ENCODE measurements around the gene MPND. TPM values are rescaled to one million over a fixed set of nuclear protein-coding genes. Genes with fewer than 3 reads are reported as not detected.

Gene MPND, protein sequence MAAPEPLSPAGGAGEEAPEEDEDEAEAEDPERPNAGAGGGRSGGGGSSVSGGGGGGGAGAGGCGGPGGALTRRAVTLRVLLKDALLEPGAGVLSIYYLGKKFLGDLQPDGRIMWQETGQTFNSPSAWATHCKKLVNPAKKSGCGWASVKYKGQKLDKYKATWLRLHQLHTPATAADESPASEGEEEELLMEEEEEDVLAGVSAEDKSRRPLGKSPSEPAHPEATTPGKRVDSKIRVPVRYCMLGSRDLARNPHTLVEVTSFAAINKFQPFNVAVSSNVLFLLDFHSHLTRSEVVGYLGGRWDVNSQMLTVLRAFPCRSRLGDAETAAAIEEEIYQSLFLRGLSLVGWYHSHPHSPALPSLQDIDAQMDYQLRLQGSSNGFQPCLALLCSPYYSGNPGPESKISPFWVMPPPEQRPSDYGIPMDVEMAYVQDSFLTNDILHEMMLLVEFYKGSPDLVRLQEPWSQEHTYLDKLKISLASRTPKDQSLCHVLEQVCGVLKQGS
- total RNA-seq (10 to 100 TPM; 18.9 to 22.1 TPM), polyA plus RNA-seq (1 to 10 TPM; 4.6 to 5.3 (median 4.7) TPM), total RNA-seq (5.9 to 17.4 (median 12.1) reads per million in 6 experiments)

DNA sequence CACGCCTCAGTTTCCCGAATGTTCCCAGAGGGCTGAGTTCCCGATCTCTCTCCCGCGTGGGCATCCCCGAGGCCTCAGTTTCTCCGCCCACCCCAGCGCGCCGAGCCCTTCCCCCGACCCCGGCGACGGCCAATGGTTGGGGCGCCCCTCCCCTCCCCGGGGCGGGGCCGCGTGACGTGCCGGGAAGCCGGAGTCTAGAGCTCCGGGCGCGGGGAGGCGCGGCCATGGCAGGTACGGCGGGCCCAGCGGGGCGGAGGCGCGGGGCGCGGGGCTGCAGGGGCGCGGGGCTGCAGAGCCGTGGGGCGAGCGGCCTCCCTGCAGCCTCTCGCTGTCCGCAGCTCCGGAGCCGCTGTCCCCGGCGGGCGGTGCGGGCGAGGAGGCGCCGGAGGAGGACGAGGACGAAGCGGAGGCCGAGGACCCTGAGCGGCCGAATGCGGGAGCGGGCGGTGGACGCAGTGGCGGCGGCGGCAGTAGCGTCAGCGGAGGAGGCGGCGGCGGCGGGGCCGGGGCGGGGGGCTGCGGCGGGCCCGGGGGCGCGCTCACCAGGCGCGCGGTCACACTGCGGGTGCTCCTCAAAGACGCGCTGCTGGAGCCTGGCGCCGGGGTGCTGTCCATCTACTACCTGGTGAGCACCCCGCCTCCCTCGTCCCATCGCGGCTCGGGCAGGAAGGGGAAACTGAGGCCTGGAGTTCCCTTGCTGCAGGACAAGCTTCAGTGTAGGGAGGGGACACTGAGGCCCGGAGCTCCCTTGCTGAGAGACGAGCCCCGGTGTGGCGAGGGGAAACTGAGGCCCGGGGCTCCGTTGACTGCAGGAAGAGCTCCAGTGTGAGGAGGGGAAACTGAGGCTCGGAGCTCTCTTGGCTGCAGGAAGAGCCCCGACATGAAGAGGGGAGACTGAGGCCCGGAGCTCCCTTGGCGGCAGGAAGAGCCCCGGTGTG lies at the start of gene MPND:
TSS of gene MPND (plus strand) at position 193 of the 938 bp plus-strand sequence. CDS start at position 225, 32 bp downstream.
- Mint-ChIP-seq H3K4me3 (peak within 1 kb of the TSS; percentile 84 to 95 (median 92)), H3K4me1 (peaks cover 13 to 36% (median 30%) of the 10 kb centered on the region in 4 donors), H3K36me3 (peaks cover 0 to 20% (median 3%) of the 10 kb centered on the region in 3 donors), H3K27ac (peak within 1 kb of the TSS; percentile 60 to 97 (median 93)), H3K27me3 (peaks cover 0 to 2% (median 0%) of the 10 kb centered on the region in 5 donors), H3K9me3 (no peaks in the 10 kb centered on the region)
- peak in 9 of 10 donors; percentile 85 to 96 (median 93) for DNase-seq
- POLR2A ChIA-PET = interaction anchor here (0.5 to 4.3 kb wide), 29 partner anchors 9 to 1068 kb away, joined by 3 to 34 read pairs (median 5); partner anchors contain the start of genes CHAF1A, EEF2, FSD1 and HDGFL2
- peak; percentile 72 to 74 for ATAC-seq

DNA sequence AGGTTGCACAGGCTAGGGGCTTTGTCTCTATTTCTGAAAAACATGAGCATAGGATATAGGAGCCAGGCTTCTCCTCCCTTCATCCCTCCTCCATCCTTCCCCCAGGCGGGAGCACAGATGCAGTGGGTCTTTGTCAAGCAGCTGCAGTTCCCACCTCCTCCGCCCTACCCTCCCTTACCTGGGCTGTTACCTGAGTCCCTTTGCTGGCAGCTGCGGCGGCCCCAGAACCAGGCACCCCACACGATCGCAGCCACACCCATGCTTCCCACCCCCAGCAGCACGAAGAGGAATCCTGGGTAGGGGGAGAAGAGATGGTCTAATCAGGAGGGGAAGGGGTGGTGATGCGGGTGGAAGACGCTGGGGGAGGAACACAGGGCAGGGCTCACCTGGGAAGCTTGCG lies 49.0 kb upstream of the MPND start:
- H3K27ac Mint-ChIP-seq = peak overlapping the region in 2 of 10 donors; percentile 12 to 33
- POLR2A ChIA-PET = no interaction called here
- H3K4me1 Mint-ChIP-seq = peaks cover 6 to 18% (median 9%) of the 10 kb centered on the region in 4 donors
- no peak overlapping the region for H3K4me3 Mint-ChIP-seq
- ATAC-seq (no peak), DNase-seq (no peak)
- H3K27me3 Mint-ChIP-seq = no peaks in the 10 kb centered on the region
- no peaks in the 10 kb centered on the region for H3K9me3 Mint-ChIP-seq
- peaks cover 0 to 48% (median 2%) of the 10 kb centered on the region in 3 donors for H3K36me3 Mint-ChIP-seq

DNA sequence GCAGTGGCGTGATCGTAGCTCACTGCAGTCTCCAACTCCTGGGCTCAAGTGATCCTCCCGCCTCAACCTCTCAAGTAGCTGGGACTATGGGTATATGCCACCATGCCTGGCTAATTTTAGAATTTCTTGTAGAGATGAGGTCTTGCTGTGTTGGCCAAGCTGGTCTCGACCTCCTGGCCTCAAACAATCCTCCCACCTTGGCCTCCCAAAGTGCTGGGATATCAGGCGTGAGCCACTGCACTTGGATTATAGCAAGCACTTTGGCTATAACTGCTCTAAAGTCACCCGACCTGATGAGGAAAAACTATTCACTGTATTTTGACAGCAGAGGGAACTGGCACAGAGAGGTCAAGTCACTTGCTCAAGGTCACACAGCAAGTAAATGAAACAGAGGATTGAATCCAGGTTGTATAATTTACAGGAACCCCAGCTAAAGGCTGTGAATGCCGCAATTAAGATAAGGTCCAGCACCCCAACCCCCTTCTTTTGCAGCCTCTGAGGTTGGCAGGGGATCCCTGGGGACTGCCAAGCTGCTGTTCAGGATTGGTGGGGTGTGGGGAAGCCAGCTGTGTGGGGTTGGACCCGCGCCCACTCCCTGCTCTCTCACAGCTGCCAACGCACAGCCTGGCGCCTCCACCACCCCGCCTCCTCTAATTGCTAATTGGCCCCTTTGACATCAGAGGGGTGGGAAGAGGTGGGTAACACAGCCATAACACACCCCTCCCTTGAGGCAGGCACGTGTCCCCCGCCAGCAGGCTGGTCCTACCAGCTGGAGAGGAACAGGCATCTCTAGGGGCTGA lies 47.2 kb upstream of the MPND start:
- ATAC-seq (peak in 1 of 2 donors; percentile 40), DNase-seq (no peak)
- H3K4me1 Mint-ChIP-seq = peaks cover 11 to 34% (median 18%) of the 10 kb centered on the region in 4 donors
- no peaks in the 10 kb centered on the region for H3K9me3 Mint-ChIP-seq
- H3K36me3 Mint-ChIP-seq = peaks cover 0 to 48% (median 0%) of the 10 kb centered on the region in 3 donors
- no peaks in the 10 kb centered on the region for H3K27me3 Mint-ChIP-seq
- POLR2A ChIA-PET = no interaction called here
- H3K4me3 Mint-ChIP-seq = no peak overlapping the region
- H3K27ac Mint-ChIP-seq = peak overlapping the region in 8 of 10 donors; percentile 7 to 86 (median 44)

DNA sequence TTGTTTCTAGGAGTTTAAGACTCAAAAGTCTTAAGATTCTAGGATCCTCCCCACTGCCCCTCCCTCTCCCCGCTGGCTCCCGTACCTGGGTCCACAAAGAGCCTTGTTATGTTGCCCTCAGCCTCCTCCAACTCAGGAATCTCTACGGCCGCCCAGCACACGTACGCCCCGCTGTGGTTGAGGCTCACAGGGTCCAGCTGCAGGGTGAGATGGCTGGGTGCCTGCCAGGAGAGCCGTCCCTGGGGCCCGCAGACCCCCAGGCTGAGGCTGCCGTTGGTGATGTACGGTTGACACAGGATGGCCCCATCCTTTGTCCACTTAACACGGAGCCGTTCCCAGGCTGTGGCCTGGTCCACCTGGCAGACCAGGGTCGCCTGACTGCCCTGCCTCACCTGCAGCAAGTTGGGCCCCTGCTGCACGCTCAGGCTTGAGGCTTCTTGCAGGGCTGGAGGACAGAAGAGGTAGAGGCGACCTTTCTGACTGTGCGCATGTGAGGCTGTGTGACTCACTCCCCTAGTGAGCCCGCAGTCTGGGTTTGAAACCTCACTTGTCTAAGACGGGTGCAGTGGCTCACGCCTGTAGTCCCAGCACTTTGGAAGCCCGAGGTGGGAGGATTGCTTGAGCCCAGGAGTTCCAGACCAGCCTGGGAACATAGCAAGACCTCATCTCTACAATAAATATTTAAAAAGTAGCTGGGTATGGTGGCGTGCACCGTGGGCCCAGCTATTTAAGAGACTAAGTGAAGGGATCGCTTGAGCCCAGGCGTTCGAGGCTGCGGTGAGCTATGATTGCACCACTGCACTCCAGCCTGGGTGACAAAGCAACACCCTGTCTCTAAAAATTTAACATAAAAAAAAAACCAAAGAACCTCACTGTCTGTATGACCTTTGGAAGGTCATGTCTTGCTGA lies 45.2 kb upstream of the MPND start:
- DNase-seq (no peak), ATAC-seq (no peak)
- Mint-ChIP-seq H3K9me3 (no peaks in the 10 kb centered on the region), H3K36me3 (peaks cover 0 to 34% (median 0%) of the 10 kb centered on the region in 3 donors), H3K27me3 (no peaks in the 10 kb centered on the region), H3K4me1 (peaks cover 22 to 51% (median 35%) of the 10 kb centered on the region in 4 donors), H3K27ac (peak overlapping the region; percentile 76 to 96 (median 86)), H3K4me3 (peak overlapping the region in 5 of 10 donors; percentile 3 to 80 (median 60))
- POLR2A ChIA-PET = interaction anchor here (0.9 kb wide), 1 partner anchor 46 kb away, joined by 6 read pairs; no protein-coding TSS in a partner anchor

DNA sequence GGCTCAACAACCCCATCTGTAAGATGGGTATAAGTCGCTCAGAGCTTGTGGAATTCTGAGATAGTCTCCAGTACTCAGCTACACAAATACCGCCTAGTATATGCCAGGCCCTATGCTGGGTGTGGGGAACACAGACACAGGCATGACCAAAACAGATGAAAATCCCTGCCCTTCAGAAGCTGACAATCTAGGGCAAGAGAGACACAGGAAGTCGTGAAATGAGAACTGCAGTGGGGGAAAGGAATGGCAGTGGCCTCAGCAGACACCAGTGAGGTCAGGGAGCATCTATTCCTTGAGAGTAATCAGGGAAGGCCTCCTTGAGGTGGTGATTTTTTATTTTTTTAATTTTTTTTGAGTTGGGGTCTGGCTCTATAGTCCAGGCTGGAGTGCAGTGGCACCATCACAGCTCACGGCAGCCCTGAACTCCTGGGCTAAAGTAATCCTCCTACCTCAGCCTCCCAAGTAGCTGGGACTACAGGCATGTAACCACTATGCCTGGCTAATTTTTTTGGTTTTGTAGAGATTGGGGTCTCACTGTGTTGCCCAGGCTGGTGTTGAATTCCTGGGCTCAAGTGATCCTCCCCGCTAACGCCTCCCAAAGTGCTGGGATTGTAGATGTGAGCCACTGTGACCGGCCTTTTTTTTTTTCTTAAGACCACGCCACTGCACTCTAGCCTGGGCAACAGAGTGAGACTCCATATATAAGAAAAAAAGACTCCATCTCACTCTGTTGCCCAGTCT lies 44.4 kb upstream of the MPND start:
- ATAC-seq = no peak
- H3K27ac Mint-ChIP-seq = peak overlapping the region; percentile 76 to 96 (median 86)
- H3K4me1 Mint-ChIP-seq = peaks cover 25 to 58% (median 40%) of the 10 kb centered on the region in 4 donors
- H3K9me3 Mint-ChIP-seq = no peaks in the 10 kb centered on the region
- peaks cover 0 to 27% (median 0%) of the 10 kb centered on the region in 3 donors for H3K36me3 Mint-ChIP-seq
- no peak for DNase-seq
- peak overlapping the region in 6 of 10 donors; percentile 3 to 93 (median 66) for H3K4me3 Mint-ChIP-seq
- no peaks in the 10 kb centered on the region for H3K27me3 Mint-ChIP-seq
- POLR2A ChIA-PET = interaction anchor here (0.9 to 1.1 kb wide), 2 partner anchors 29 to 45 kb away, joined by 3 to 6 read pairs; no protein-coding TSS in a partner anchor

DNA sequence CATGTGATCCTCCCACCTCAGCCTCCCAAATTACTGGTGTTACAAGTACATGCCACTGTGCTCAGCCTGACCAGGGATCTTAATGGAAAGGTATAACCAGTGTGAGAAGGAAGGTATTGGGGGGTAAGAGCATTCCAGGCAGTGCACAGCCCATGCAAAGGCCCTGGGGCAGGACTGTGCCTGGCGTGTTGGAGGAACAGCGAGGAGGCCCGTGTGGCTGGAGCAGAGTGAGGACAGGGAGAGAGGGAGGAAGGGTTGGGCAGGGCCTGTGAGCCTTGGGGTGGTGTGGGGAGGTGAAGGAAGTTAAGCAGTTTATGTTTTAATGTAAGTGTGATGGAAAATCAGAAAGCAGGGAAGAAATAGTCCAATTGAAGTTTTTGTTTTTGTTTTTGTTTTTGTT lies 42.8 kb upstream of the MPND start:
- DNase-seq (no peak), ATAC-seq (no peak)
- peak overlapping the region; percentile 45 to 99 (median 85) for H3K4me3 Mint-ChIP-seq
- no peaks in the 10 kb centered on the region for H3K27me3 Mint-ChIP-seq
- H3K9me3 Mint-ChIP-seq = no peaks in the 10 kb centered on the region
- POLR2A ChIA-PET = interaction anchor here (0.8 to 1.1 kb wide), 2 partner anchors 22 to 28 kb away, joined by 3 read pairs; no protein-coding TSS in a partner anchor
- peaks cover 0 to 14% (median 0%) of the 10 kb centered on the region in 3 donors for H3K36me3 Mint-ChIP-seq
- H3K27ac Mint-ChIP-seq = peak overlapping the region; percentile 75 to 99 (median 96)
- peaks cover 25 to 66% (median 46%) of the 10 kb centered on the region in 4 donors for H3K4me1 Mint-ChIP-seq

DNA sequence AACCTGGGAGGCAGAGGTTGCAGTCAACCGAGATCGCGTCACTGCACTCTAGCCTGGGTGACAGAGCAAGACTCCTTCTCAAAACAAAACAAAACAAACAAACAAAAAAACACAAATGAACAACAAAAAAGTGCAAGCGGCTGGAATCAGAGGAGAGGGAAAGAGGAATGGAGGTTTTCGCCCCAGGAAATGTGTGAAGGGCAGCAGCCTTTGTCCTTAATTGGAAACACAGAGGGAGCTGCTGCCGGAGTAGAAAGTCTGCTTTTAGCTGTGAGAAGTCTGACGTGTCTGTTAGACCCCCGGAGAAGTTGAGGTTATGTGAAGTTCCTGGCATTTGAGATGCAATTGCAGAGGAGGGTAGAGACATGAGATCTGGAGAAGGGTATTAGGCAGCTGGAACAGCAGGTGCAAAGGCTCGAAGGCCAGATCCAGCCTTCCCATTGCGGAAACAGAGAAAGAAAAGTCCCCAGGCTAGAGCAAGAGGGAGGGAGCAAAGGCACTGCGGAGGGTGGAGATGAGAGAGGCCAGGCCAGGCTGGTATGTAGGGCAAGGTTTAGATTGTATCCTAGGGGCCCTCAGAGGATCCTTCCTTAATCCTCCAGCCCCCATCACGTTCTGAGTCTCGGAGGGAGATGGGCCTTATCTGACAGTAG lies 41.6 kb upstream of the MPND start:
- Mint-ChIP-seq H3K27ac (peak overlapping the region; percentile 96 to 99 (median 97)), H3K36me3 (peaks cover 0 to 9% (median 0%) of the 10 kb centered on the region in 3 donors), H3K4me3 (peak overlapping the region; percentile 86 to 99 (median 95)), H3K27me3 (no peaks in the 10 kb centered on the region), H3K9me3 (no peaks in the 10 kb centered on the region), H3K4me1 (peaks cover 22 to 64% (median 46%) of the 10 kb centered on the region in 4 donors)
- ATAC-seq (peak; percentile 29 to 50), DNase-seq (peak in 3 of 10 donors; percentile 29 to 41 (median 41))
- POLR2A ChIA-PET = interaction anchor here (1.3 to 3.9 kb wide), 6 partner anchors 20 to 55 kb away, joined by 5 to 30 read pairs (median 8); partner anchors contain the start of genes MPND and YJU2

DNA sequence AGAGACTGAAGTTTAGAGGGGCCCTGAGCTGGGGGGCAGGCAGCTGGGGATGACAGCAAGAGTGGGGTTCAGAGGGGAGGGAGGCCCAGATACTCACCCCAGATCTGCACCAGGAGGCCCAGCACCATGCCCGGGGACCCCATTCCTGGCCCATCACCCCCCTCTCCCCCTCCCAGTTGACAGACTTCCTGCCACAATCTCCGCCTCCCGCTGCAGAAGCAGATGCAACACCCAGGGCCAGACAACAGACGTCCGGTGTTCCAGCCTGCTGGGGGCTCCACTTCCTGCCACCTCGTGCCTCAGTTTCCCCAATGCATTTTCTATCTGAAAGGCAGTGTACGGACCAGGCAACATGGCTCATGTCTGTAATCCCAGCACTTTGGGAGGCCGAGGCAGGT lies 41.1 kb upstream of the MPND start, which contains the start of gene TMIGD2:
TSS of gene TMIGD2 (minus strand) at position 147 of the 398 bp plus-strand sequence. CDS start at position 143, 4 bp downstream.
- Mint-ChIP-seq H3K36me3 (peaks cover 0 to 4% (median 0%) of the 10 kb centered on the region in 3 donors), H3K9me3 (no peaks in the 10 kb centered on the region), H3K27ac (peak within 1 kb of the TSS; percentile 96 to 99 (median 97)), H3K4me3 (peak within 1 kb of the TSS; percentile 86 to 99 (median 95)), H3K4me1 (peaks cover 22 to 60% (median 46%) of the 10 kb centered on the region in 4 donors), H3K27me3 (no peaks in the 10 kb centered on the region)
- peak; percentile 37 to 43 for ATAC-seq
- POLR2A ChIA-PET = interaction anchor here (0.5 to 3.9 kb wide), 8 partner anchors 16 to 57 kb away, joined by 3 to 30 read pairs (median 6); partner anchors contain the start of genes MPND and YJU2
- DNase-seq = peak in 6 of 10 donors; percentile 23 to 37 (median 32)

DNA sequence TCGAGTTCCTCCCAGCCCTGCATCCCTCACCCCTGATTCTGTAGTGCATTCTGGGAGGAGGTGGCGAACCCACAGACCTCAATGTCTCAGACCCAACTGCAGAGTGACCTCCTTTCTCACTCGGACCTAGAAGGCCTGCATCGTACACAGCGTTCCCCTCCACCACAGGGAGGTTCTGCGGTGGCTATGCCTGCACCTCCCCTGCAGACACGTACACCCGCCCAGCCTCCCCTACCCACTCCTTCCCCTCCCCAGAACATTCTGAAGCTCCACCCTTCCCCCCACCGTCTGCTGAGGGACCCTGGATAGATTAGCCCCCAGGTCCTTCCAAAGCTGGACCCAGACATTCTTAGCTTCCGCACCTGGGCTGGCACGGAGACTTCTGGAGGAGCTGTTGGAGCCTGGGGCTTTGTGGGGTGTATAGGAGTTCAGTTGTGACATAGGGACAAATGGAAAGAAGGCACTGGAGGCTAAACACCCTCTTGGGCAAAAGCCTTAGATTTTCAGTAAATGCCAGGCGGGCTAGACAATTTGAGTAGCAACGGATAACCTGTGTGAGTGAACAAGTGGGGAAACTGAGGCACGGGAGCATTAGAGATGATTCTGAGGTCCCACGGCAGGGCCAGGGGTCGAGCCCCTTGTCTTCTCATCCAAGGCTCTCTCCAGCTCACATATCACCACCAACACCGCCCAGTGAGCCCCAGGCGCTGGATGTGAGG lies 39.4 kb upstream of the MPND start:
- DNase-seq (no peak), ATAC-seq (no peak)
- H3K36me3 Mint-ChIP-seq = no peaks in the 10 kb centered on the region
- POLR2A ChIA-PET = interaction anchor here (0.6 to 3.9 kb wide), 7 partner anchors 18 to 481 kb away, joined by 3 to 30 read pairs (median 4); partner anchors contain the start of gene MPND
- H3K27me3 Mint-ChIP-seq = no peaks in the 10 kb centered on the region
- H3K4me1 Mint-ChIP-seq = peaks cover 19 to 51% (median 42%) of the 10 kb centered on the region in 4 donors
- peak overlapping the region in 9 of 10 donors; percentile 74 to 99 (median 88) for H3K27ac Mint-ChIP-seq
- H3K9me3 Mint-ChIP-seq = no peaks in the 10 kb centered on the region
- H3K4me3 Mint-ChIP-seq = peak overlapping the region; percentile 58 to 93 (median 69)

Measured in naive thymus-derived CD8-positive, alpha-beta T cell (primary cell).